H1 (cell line): Measurements from ENCODE around the gene ARSK. TPM values are rescaled to one million over a fixed set of nuclear protein-coding genes. Genes with fewer than 3 reads are reported as not detected.

ENCODE experiments used
- CTCF ChIA-PET: fragments of 300-600 bp; sonication (Branson Sonifier 250); formaldehyde crosslinking; loops from one replicate; lab custom pipeline; 2021; ENCODE audit not compliant: partially characterized antibody; lab: Charles Lee
- POLR2A ChIA-PET: fragments of 300-600 bp; sonication (Branson Sonifier 250); formaldehyde crosslinking; loops from one replicate; lab custom pipeline; 2021; ENCODE audit warnings: inconsistent platforms; ENCODE audit not compliant: partially characterized antibody; lab: Charles Lee
- DNase-seq, 2 experiments: peaks; one replicate each; pipeline versions ENCODE4 v3.0.0 to v3.0.0-alpha.2; 2010 to 2022; ENCODE audit warnings: low spot score in 2 of 2, low read depth in 1 of 2, mixed read lengths in 1 of 2
- FAIRE-seq: peaks from 2 replicates; lab custom pipeline; 2011; peaks lifted over from hg19 to GRCh38; lab: Jason Lieb, UNC
- H2AFZ ChIP-seq: 2 replicates; pipeline ENCODE4 v1.8.1; 2012; ENCODE audit warnings: low read length, inconsistent platforms
- H2AK5ac ChIP-seq: 2 replicates; pipeline ENCODE4 v1.6.1; 2013; ENCODE audit warnings: low read depth, low read length
- H2BK120ac ChIP-seq: replicated peaks from 2 replicates; pipeline ENCODE3; 2013; ENCODE audit warnings: low read depth, low read length, inconsistent platforms
- H2BK12ac ChIP-seq: 2 replicates; pipeline ENCODE4 v1.6.1; 2013; ENCODE audit warnings: low read depth, low read length
- H2BK15ac ChIP-seq: 2 replicates; pipeline ENCODE4 v1.6.1; 2013; ENCODE audit warnings: low read length
- H2BK20ac ChIP-seq: 2 replicates; pipeline ENCODE4 v1.6.1; 2013; ENCODE audit warnings: low read length
- H2BK5ac ChIP-seq: 2 replicates; pipeline ENCODE4 v1.6.1; 2013; ENCODE audit warnings: low read depth, low read length
- H3K14ac ChIP-seq: 2 replicates; pipeline ENCODE4 v1.6.1; 2013; ENCODE audit warnings: inconsistent platforms; ENCODE audit not compliant: insufficient read length
- H3K18ac ChIP-seq: 2 replicates; pipeline ENCODE4 v1.6.1; 2013; ENCODE audit warnings: low read length; ENCODE audit errors: extremely low read depth
- H3K23ac ChIP-seq: 2 replicates; pipeline ENCODE4 v1.6.1; 2013; ENCODE audit warnings: inconsistent platforms; ENCODE audit not compliant: insufficient read length
- H3K23me2 ChIP-seq: 2 replicates; pipeline ENCODE4 v1.6.1; 2013; ENCODE audit warnings: low read depth, low read length
- H3K27ac ChIP-seq: 2 replicates; pipeline ENCODE4 v1.6.1; 2011; ENCODE audit warnings: low read depth, low read length, inconsistent platforms
- H3K27me3 ChIP-seq, 4 experiments: replicated peaks in 1 of 4; 1 replicate in 1 of 4; 2 replicates in 3 of 4; pipeline versions ENCODE4 v1.6.1 to v1.8.1; 2011 to 2013; ENCODE audit warnings: low read length in 3 of 4, mild to moderate bottlenecking in 3 of 4, inconsistent platforms in 2 of 4, mixed read lengths in 2 of 4, moderate library complexity in 1 of 4; ENCODE audit not compliant: control insufficient read depth in 3 of 4, insufficient read depth in 3 of 4; ENCODE audit errors: extremely low read depth in 1 of 4
- H3K36me3 ChIP-seq, 4 experiments: 2 replicates each; pipeline versions ENCODE4 v1.6.1 to v1.8.1; 2011 to 2013; ENCODE audit warnings: mild to moderate bottlenecking in 4 of 4, low read length in 3 of 4, moderate library complexity in 2 of 4, control low read depth in 1 of 4, inconsistent platforms in 1 of 4; ENCODE audit not compliant: insufficient read depth in 4 of 4, control insufficient read depth in 2 of 4
- H3K4ac ChIP-seq: replicated peaks from 2 replicates; pipeline ENCODE3; 2013; ENCODE audit warnings: low read length, low read depth, mixed read lengths, inconsistent platforms; ENCODE audit not compliant: insufficient read length
- H3K4me1 ChIP-seq, 4 experiments: replicated peaks in 1 of 4; 1 replicate in 1 of 4; 2 replicates in 3 of 4; pipeline versions ENCODE4 v1.6.1 to v1.8.1; 2011 to 2013; ENCODE audit warnings: low read length in 3 of 4, inconsistent platforms in 2 of 4, mixed read lengths in 1 of 4; ENCODE audit not compliant: insufficient read depth in 4 of 4, control insufficient read depth in 3 of 4
- H3K4me2 ChIP-seq, 2 experiments: 2 replicates each; pipeline versions ENCODE4 v1.6.1 to v1.8.1; 2011 to 2013; ENCODE audit warnings: low read depth in 2 of 2, low read length in 2 of 2, control low read depth in 1 of 2, inconsistent platforms in 1 of 2, mild to moderate bottlenecking in 1 of 2; ENCODE audit not compliant: insufficient read depth in 1 of 2
- H3K4me3 ChIP-seq, 4 experiments: fragments of 200-600, 300-600 bp in 1 of 4; sonication (generic), shearing (Covaris generic), sonication (Bioruptor Twin) in 1 of 4; 2 replicates each; pipeline versions ENCODE4 v1.5.1 to v1.8.1; 2011 to 2016; ENCODE audit warnings: low read length in 4 of 4, low read depth in 3 of 4, control low read depth in 2 of 4, inconsistent platforms in 2 of 4, mild to moderate bottlenecking in 2 of 4, mixed read lengths in 1 of 4, moderate library complexity in 1 of 4; ENCODE audit not compliant: insufficient read depth in 2 of 4; ENCODE audit errors: extremely low read depth in 1 of 4
- H3K56ac ChIP-seq: replicated peaks from 2 replicates; pipeline ENCODE3; 2013; ENCODE audit warnings: low read depth, mild to moderate bottlenecking, mixed read lengths, low read length, inconsistent platforms; ENCODE audit not compliant: insufficient read length
- H3K79me1 ChIP-seq: 2 replicates; pipeline ENCODE4 v1.6.1; 2013; ENCODE audit warnings: low read depth, low read length, control low read depth
- H3K79me2 ChIP-seq, 2 experiments: 2 replicates each; pipeline versions ENCODE4 v1.6.1 to v1.8.1; 2012 to 2013; ENCODE audit warnings: low read length in 2 of 2, mild to moderate bottlenecking in 2 of 2, inconsistent platforms in 1 of 2; ENCODE audit not compliant: insufficient read depth in 2 of 2, control insufficient read depth in 1 of 2
- H3K9ac ChIP-seq, 4 experiments: replicated peaks in 1 of 4; 1 replicate in 1 of 4; 2 replicates in 3 of 4; pipeline versions ENCODE4 v1.6.1 to v1.8.1; 2011 to 2013; ENCODE audit warnings: low read depth in 3 of 4, low read length in 3 of 4, control low read depth in 2 of 4, mild to moderate bottlenecking in 2 of 4, moderate library complexity in 2 of 4, inconsistent platforms in 1 of 4; ENCODE audit errors: extremely low read depth in 1 of 4
- H3K9me3 ChIP-seq, 2 experiments: 2 replicates each; pipeline versions ENCODE4 v1.6.1 to v1.8.1; 2012 to 2013; ENCODE audit warnings: mild to moderate bottlenecking in 2 of 2, moderate library complexity in 2 of 2, control low read depth in 1 of 2, inconsistent platforms in 1 of 2, low read depth in 1 of 2, low read length in 1 of 2, mixed read lengths in 1 of 2; ENCODE audit not compliant: insufficient read depth in 2 of 2
- H4K20me1 ChIP-seq, 2 experiments: replicated peaks in 1 of 2; 2 replicates each; pipeline versions ENCODE3 to v1.8.1; 2011 to 2013; ENCODE audit warnings: inconsistent platforms in 2 of 2, low read length in 2 of 2, mild to moderate bottlenecking in 1 of 2; ENCODE audit not compliant: insufficient read depth in 2 of 2, control insufficient read depth in 1 of 2
- H4K5ac ChIP-seq: 2 replicates; pipeline ENCODE4 v1.6.1; 2013; ENCODE audit warnings: low read length, low read depth, mixed read lengths, inconsistent platforms; ENCODE audit not compliant: insufficient read length
- H4K8ac ChIP-seq: 2 replicates; pipeline ENCODE4 v1.8.0; 2013; ENCODE audit warnings: mild to moderate bottlenecking, moderate library complexity, low read length, inconsistent platforms; ENCODE audit not compliant: insufficient read depth; ENCODE audit errors: extremely low read depth
- H4K91ac ChIP-seq: replicated peaks from 2 replicates; pipeline ENCODE3; 2013; ENCODE audit warnings: low read length, mixed read lengths, inconsistent platforms; ENCODE audit not compliant: insufficient read length
- CBX5 ChIP-seq: fragments of 300-800, 300-1000 bp; sonication (generic); IDR thresholded peaks from 2 replicates; pipeline ENCODE4 v1.7.1; 2016; ENCODE audit warnings: antibody characterized with exemption, low read length, low read depth
- CREB1 ChIP-seq: IDR thresholded peaks from 2 replicates; pipeline ENCODE4 v1.6.1; 2012; ENCODE audit warnings: inconsistent platforms
- EGR1 ChIP-seq: IDR thresholded peaks from 2 replicates; pipeline ENCODE4 v1.6.1; 2011; ENCODE audit warnings: low read depth, low read length, borderline replicate concordance
- MAX ChIP-seq: IDR thresholded peaks from 2 replicates; pipeline ENCODE4 v1.6.1; 2012; ENCODE audit warnings: inconsistent platforms
- NRF1 ChIP-seq: IDR thresholded peaks from 2 replicates; pipeline ENCODE4 v1.6.1; 2011; ENCODE audit warnings: mild to moderate bottlenecking, low read depth, low read length, improper control_type of control experiment
- POLR2A ChIP-seq, 2 experiments: IDR thresholded peaks; 1 replicate in 1 of 2; 2 replicates in 1 of 2; pipeline ENCODE4 v1.6.1; 2011; ENCODE audit warnings: low read depth in 2 of 2, low read length in 2 of 2, mild to moderate bottlenecking in 2 of 2; ENCODE audit errors: control extremely low read depth in 1 of 2
- RAD21 ChIP-seq, 2 experiments: IDR thresholded peaks in 1 of 2; conservative IDR thresholded peaks in 1 of 2; 2 replicates each; pipeline ENCODE4 v1.6.1; 2011; ENCODE audit warnings: low read depth in 2 of 2, low read length in 2 of 2, improper control_type of control experiment in 1 of 2, inconsistent platforms in 1 of 2, mild to moderate bottlenecking in 1 of 2, moderate library complexity in 1 of 2
- SUZ12 ChIP-seq: fragments of 200-600 bp; sonication (generic); IDR thresholded peaks from 2 replicates; pipeline ENCODE4 v1.6.1; 2012; ENCODE audit warnings: mild to moderate bottlenecking, inconsistent platforms, low read length, moderate library complexity, mixed read lengths
- TAF1 ChIP-seq: IDR thresholded peaks from 2 replicates; pipeline ENCODE4 v1.6.1; 2011; ENCODE audit warnings: mild to moderate bottlenecking, low read depth, low read length
- TAF7 ChIP-seq: optimal IDR thresholded peaks from 2 replicates; pipeline ENCODE3; 2011; ENCODE audit warnings: low read depth, mild to moderate bottlenecking, inconsistent platforms, low read length, moderate library complexity, borderline replicate concordance
- YY1 ChIP-seq: IDR thresholded peaks from 2 replicates; pipeline ENCODE4 v1.6.1; 2011; ENCODE audit warnings: low read depth, mild to moderate bottlenecking, low read length
- WGBS, 2 experiments: shearing (Covaris generic) in 1 of 2; methylation state at CpG; one replicate each; pipeline versions ENCODE4 v1.1.6 to v1.1.7; 2013 to 2015; ENCODE audit warnings: low lambda C conversion rate in 2 of 2, mixed read lengths in 2 of 2, inconsistent platforms in 1 of 2, low coverage in 1 of 2, missing lambda C conversion rate in 1 of 2; ENCODE audit not compliant: insufficient replicate concordance in 2 of 2, insufficient coverage in 1 of 2, insufficient read length in 1 of 2; ENCODE audit errors: extremely low coverage in 1 of 2, missing lambda C conversion rate in 1 of 2; 5-methylcytosine and 5-hydroxymethylcytosine counted together
- polyA plus RNA-seq, 7 experiments: library from polyadenylated mRNA; depleted of rRNA in 3 of 7; stranded (reverse) in 5 of 7; unstranded in 2 of 7; fragments of >200 nt in 5 of 7; fragments of 200-250 nt in 2 of 7; gene quantifications; 1 replicate in 5 of 7; 2 replicates in 1 of 7; 4 replicates in 1 of 7; pipeline versions ENCODE4 v1.2.1 to v1.2.3, GENCODE V29; 2011 to 2013; ENCODE audit warnings: missing spikeins in 2 of 7, mixed read lengths in 2 of 7
- total RNA-seq: library from RNA; stranded (reverse); fragmentation: NEBNext Ultra II Directional; extraction: Animal tissue kit (Norgen Biotek cat#: 25700); gene quantifications from 2 replicates; pipeline ENCODE4 v1.2.1, GENCODE V29; 2021

Gene ARSK
- total and polyA plus RNA-seq, 2 of the 8 experiments (the other 6 are each of a cell fraction or from before 2014, with no cell fraction given) = 8.4 to 14.1 TPM

GRCh38 chr5:95646569-95647431, 91.9 kb downstream of the ARSK start, which contains the start of gene RFESD:
TSS of gene RFESD (plus strand) at chr5:95646777. CDS start at chr5:95652272, 5,495 bp downstream.
- H3K23me2 ChIP-seq = peaks cover 7% of the 10 kb centered on the region
- peak within 1 kb of the TSS; percentile 47 to 63 (median 56) for H3K4me3 ChIP-seq
- ChIA-PET POLR2A (interaction anchor here (0.6 to 2.0 kb wide), 4 partner anchors 65 to 171 kb away, joined by 3 to 10 read pairs (median 5); partner anchors contain the start of genes ARSK, RHOBTB3 and SKIC3), CTCF (interaction anchor here (0.6 to 6.4 kb wide), 19 partner anchors 11 to 263 kb away, joined by 3 to 42 read pairs (median 4); partner anchors contain the start of genes GLRX and RHOBTB3)
- H2BK12ac ChIP-seq = no peak within 1 kb of the TSS
- peak within 1 kb of the TSS; percentile 89 for H2AFZ ChIP-seq
- H3K18ac ChIP-seq = no peak within 1 kb of the TSS
- no peak within 1 kb of the TSS for H3K56ac ChIP-seq
- H3K79me2 ChIP-seq = no peaks in the 10 kb centered on the region
- no peak within 1 kb of the TSS for H3K14ac ChIP-seq
- H3K4me2 ChIP-seq = peak within 1 kb of the TSS; percentile 65 to 90
- peak within 1 kb of the TSS; percentile 20; the same call in 1 of the 2 replicates for H3K27ac ChIP-seq
- DNase-seq (peak; percentile 92 to 97), FAIRE-seq (peak; percentile 75)
- peaks cover 0 to 6% (median 3%) of the 10 kb centered on the region in 4 experiments; a peak in 2 of 7 replicates for H3K4me1 ChIP-seq
- H3K23ac ChIP-seq = no peak within 1 kb of the TSS
- 8% methylated on average over 42 of the region's 60 CpGs; no CpG with 5 or more reads in 1 of the 2 experiments for WGBS, 2 experiments
- H4K20me1 ChIP-seq = no peaks in the 10 kb centered on the region
- H2BK120ac ChIP-seq = no peak within 1 kb of the TSS
- H3K9ac ChIP-seq = peak within 1 kb of the TSS in 3 of 4 experiments; percentile 53 to 63 (median 58); a peak in 6 of 7 replicates
- H4K91ac ChIP-seq = no peak within 1 kb of the TSS
- no peaks in the 10 kb centered on the region for H3K36me3 ChIP-seq
- H3K9me3 ChIP-seq = no peaks in the 10 kb centered on the region
- peak within 1 kb of the TSS; percentile 39 for H4K5ac ChIP-seq
- H3K4ac ChIP-seq = no peak within 1 kb of the TSS
- H2BK20ac ChIP-seq = no peak within 1 kb of the TSS
- no peak within 1 kb of the TSS for H2AK5ac ChIP-seq
- H3K27me3 ChIP-seq = no peaks in the 10 kb centered on the region
- 0 out of 2 replicates have a peak within 1 kb of the TSS, but pooled peaks have one; percentile 15 for H2BK5ac ChIP-seq
- peak within 1 kb of the TSS; percentile 45; the same call in 1 of the 2 replicates for H4K8ac ChIP-seq
- no peaks in the 10 kb centered on the region for H3K79me1 ChIP-seq
- no peak within 1 kb of the TSS for H2BK15ac ChIP-seq
- no peak for TF ChIP-seq NRF1
- TF ChIP-seq POLR2A (IDR thresholded peaks at IDR 0.05; ENCODE audit: control extremely low read depth in 1 of 2, low read depth in 2 of 2, low read length in 2 of 2) = peak in 1 of 2 experiments; percentile 81; a peak in 2 of 3 replicates
- peak; percentile 86 for TF ChIP-seq MAX
- TF ChIP-seq TAF7 = no peak
- TF ChIP-seq CBX5 = no peak
- TF ChIP-seq EGR1 = 0 out of 2 replicates have a peak, but pooled peaks have one; percentile 48
- peak; percentile 82 for TF ChIP-seq CREB1
- TF ChIP-seq YY1 = no peak
- TF ChIP-seq RAD21 (IDR thresholded peaks at IDR 0.05 in 1 of 2, conservative IDR thresholded peaks at IDR 0.05 in 1 of 2; ENCODE audit: low read depth in 2 of 2, low read length in 2 of 2) = peak in 1 of 2 experiments; percentile 26; a peak in 1 of 4 replicates
- peak; percentile 82 for TF ChIP-seq TAF1
- TF ChIP-seq SUZ12 = no peak
